ENCODE data around the gene SLC7A1. TPM values are rescaled to one million over a fixed set of nuclear protein-coding genes. Genes with fewer than 3 reads are reported as not detected.

SLC7A1 gene
- total and polyA plus RNA-seq, 4 donors: 0.90 to 22.6 (median 1.4) TPM

GRCh38 chr13:29566206-29566605 lies 29.3 kb downstream of the SLC7A1 start:
- H3K4me1 ChIP-seq (ENCODE audit: control insufficient read depth in 4 of 4, insufficient read depth in 4 of 4, low read length in 3 of 4): peaks cover 0 to 2% (median 0%) of the 10 kb centered on the region in 4 donors
- H3K9me3 ChIP-seq (ENCODE audit: control insufficient read depth in 4 of 4, low read length in 3 of 4): no peaks in the 10 kb centered on the region
- H3K4me3 ChIP-seq (ENCODE audit: low read depth in 1 of 3, low read length in 3 of 3): no peak overlapping the region
- H3K9ac ChIP-seq (ENCODE audit: low read depth in 1 of 2, low read length in 2 of 2): no peak overlapping the region
- no peaks in the 10 kb centered on the region for H3K36me3 ChIP-seq (ENCODE audit: control insufficient read depth in 4 of 4, insufficient read depth in 3 of 4, low read depth in 1 of 4, low read length in 3 of 4)
- WGBS: 96% methylated on average over 7 of the region's 7 CpGs
- DNase-seq (ENCODE audit: low spot score): no peak
- TF ChIP-seq TAF1 (conservative IDR thresholded peaks at IDR 0.05) (no peak), HNF4G (IDR thresholded peaks at IDR 0.05) (no peak), YY1 (IDR thresholded peaks at IDR 0.05) (no peak), GABPA (IDR thresholded peaks at IDR 0.05 in 1 of 2, conservative IDR thresholded peaks at IDR 0.05 in 1 of 2) (no peak), NR2F2 (IDR thresholded peaks at IDR 0.05) (no peak), CTCF (IDR thresholded peaks at IDR 0.05; ENCODE audit: low read depth, low read length, missing input control) (no peak), MAX (IDR thresholded peaks at IDR 0.05) (no peak), ATF3 (IDR thresholded peaks at IDR 0.05) (no peak), RXRA (IDR thresholded peaks at IDR 0.05) (no peak), HNF4A (conservative IDR thresholded peaks at IDR 0.05) (no peak), FOXA1 (IDR thresholded peaks at IDR 0.05) (no peak), ZBTB33 (IDR thresholded peaks at IDR 0.05) (no peak), JUND (IDR thresholded peaks at IDR 0.05) (no peak), REST (IDR thresholded peaks at IDR 0.05) (no peak), FOXA2 (IDR thresholded peaks at IDR 0.05) (no peak), RAD21 (IDR thresholded peaks at IDR 0.05) (no peak), EGR1 (IDR thresholded peaks at IDR 0.05; ENCODE audit: low read depth in 2 of 2) (no peak)
- H3K27ac ChIP-seq (ENCODE audit: low read depth in 1 of 2, low read length in 2 of 2): no peak overlapping the region
- no peaks in the 10 kb centered on the region for H3K27me3 ChIP-seq (ENCODE audit: control insufficient read depth in 4 of 4, insufficient read depth in 4 of 4, low read length in 3 of 4)

GRCh38 chr13:29564818-29565217 lies 30.7 kb downstream of the SLC7A1 start:
- TF ChIP-seq GABPA (IDR thresholded peaks at IDR 0.05 in 1 of 2, conservative IDR thresholded peaks at IDR 0.05 in 1 of 2) (no peak), REST (IDR thresholded peaks at IDR 0.05) (no peak), FOXA1 (IDR thresholded peaks at IDR 0.05) (no peak), NR2F2 (IDR thresholded peaks at IDR 0.05) (no peak), RAD21 (IDR thresholded peaks at IDR 0.05) (no peak), CTCF (IDR thresholded peaks at IDR 0.05; ENCODE audit: low read depth, low read length, missing input control) (no peak), JUND (IDR thresholded peaks at IDR 0.05) (no peak), ATF3 (IDR thresholded peaks at IDR 0.05) (no peak), FOXA2 (IDR thresholded peaks at IDR 0.05) (no peak), YY1 (IDR thresholded peaks at IDR 0.05) (no peak), EGR1 (IDR thresholded peaks at IDR 0.05; ENCODE audit: low read depth in 2 of 2) (no peak), SP1 (IDR thresholded peaks at IDR 0.05) (no peak)
- H3K9ac ChIP-seq (ENCODE audit: low read depth in 1 of 2, low read length in 2 of 2): no peak overlapping the region
- no peaks in the 10 kb centered on the region for H3K4me1 ChIP-seq (ENCODE audit: control insufficient read depth in 4 of 4, insufficient read depth in 4 of 4, low read length in 3 of 4)
- no peak overlapping the region for H3K27ac ChIP-seq (ENCODE audit: low read depth in 1 of 2, low read length in 2 of 2)
- no peak for DNase-seq (ENCODE audit: low spot score)
- H3K4me3 ChIP-seq (ENCODE audit: low read depth in 1 of 3, low read length in 3 of 3): no peak overlapping the region
- H3K36me3 ChIP-seq (ENCODE audit: control insufficient read depth in 4 of 4, insufficient read depth in 3 of 4, low read depth in 1 of 4, low read length in 3 of 4): no peaks in the 10 kb centered on the region
- no peaks in the 10 kb centered on the region for H3K9me3 ChIP-seq (ENCODE audit: control insufficient read depth in 4 of 4, low read length in 3 of 4)
- no peaks in the 10 kb centered on the region for H3K27me3 ChIP-seq (ENCODE audit: control insufficient read depth in 4 of 4, insufficient read depth in 4 of 4, low read length in 3 of 4)
